ENCODE data around the gene GRID2.

DNA sequence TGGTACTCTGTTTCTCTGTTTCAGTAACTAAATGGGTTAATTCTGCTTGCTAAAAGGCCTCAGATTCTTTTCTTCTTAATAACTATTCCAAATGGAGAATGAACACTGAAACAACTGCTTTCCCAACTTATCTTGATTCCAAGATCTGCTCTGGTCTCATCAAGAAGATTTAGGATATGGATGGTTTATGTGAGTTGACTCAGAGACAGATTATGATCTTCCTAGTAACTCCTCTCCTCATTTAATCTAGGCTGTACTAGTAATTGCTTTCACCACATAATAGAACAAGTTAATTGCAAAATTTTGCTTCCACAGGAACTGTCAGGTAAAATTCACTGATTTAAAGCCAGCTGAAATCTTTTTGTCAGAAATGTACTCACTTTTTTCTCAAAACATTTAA, 537.1 kb downstream of the GRID2 start:
- TF ChIP-seq, protein P1, sequence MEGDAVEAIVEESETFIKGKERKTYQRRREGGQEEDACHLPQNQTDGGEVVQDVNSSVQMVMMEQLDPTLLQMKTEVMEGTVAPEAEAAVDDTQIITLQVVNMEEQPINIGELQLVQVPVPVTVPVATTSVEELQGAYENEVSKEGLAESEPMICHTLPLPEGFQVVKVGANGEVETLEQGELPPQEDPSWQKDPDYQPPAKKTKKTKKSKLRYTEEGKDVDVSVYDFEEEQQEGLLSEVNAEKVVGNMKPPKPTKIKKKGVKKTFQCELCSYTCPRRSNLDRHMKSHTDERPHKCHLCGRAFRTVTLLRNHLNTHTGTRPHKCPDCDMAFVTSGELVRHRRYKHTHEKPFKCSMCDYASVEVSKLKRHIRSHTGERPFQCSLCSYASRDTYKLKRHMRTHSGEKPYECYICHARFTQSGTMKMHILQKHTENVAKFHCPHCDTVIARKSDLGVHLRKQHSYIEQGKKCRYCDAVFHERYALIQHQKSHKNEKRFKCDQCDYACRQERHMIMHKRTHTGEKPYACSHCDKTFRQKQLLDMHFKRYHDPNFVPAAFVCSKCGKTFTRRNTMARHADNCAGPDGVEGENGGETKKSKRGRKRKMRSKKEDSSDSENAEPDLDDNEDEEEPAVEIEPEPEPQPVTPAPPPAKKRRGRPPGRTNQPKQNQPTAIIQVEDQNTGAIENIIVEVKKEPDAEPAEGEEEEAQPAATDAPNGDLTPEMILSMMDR (IDR thresholded peaks at IDR 0.05), result no peak
- TF ChIP-seq POLR2A (IDR thresholded peaks at IDR 0.05) (no peak), POLR2AphosphoS5 (IDR thresholded peaks at IDR 0.05) (no peak), EP300 (IDR thresholded peaks at IDR 0.05) (no peak)

Measured in stomach (tissue), 4 donors.